CD4-positive, CD25-positive, alpha-beta regulatory T cell (primary cell): Measurements from ENCODE around the gene LIMK2. TPM values are rescaled to one million over a fixed set of nuclear protein-coding genes. Genes with fewer than 3 reads are reported as not detected.

ENCODE experiments used
- ATAC-seq, 2 donors: fragments of 150-1000 bp; cut with Tn5 transposase; one replicate each; pipeline ENCODE4 v1.10.0; 2021; ENCODE audit warnings: low read depth in 2 of 2, moderate number of reproducible peaks in 2 of 2, moderate library complexity in 1 of 2
- DNase-seq, 3 donors: peaks; one replicate each; pipeline versions ENCODE4 v3.0.0 to v3.0.0-alpha.2; 2012 to 2022; ENCODE audit warnings: mixed read lengths in 1 of 3
- H3K27ac ChIP-seq: one replicate; pipeline ENCODE4 v1.7.0; 2013; ENCODE audit warnings: mild to moderate bottlenecking, low read length; ENCODE audit not compliant: insufficient read depth, poor library complexity, severe bottlenecking
- H3K27me3 ChIP-seq: one replicate; pipeline ENCODE4 v1.7.0; 2013; ENCODE audit warnings: low read length; ENCODE audit not compliant: control insufficient read depth, insufficient read depth
- H3K36me3 ChIP-seq: one replicate; pipeline ENCODE4 v1.7.0; 2013; ENCODE audit warnings: mild to moderate bottlenecking, low read length, moderate library complexity; ENCODE audit not compliant: control insufficient read depth, insufficient read depth
- H3K4me1 ChIP-seq: 2 replicates; pipeline ENCODE4 v1.7.0; 2013; ENCODE audit warnings: mild to moderate bottlenecking, low read length; ENCODE audit not compliant: insufficient read depth, control insufficient read depth, poor library complexity, severe bottlenecking
- H3K4me3 ChIP-seq: one replicate; pipeline ENCODE4 v1.7.0; 2013; ENCODE audit warnings: low read depth, mild to moderate bottlenecking, low read length, moderate library complexity
- H3K9me3 ChIP-seq, 2 experiments: 1 replicate in 1 of 2; 2 replicates in 1 of 2; pipeline ENCODE4 v1.7.0; 2013; ENCODE audit warnings: low read length in 2 of 2, mild to moderate bottlenecking in 1 of 2, moderate library complexity in 1 of 2; ENCODE audit not compliant: control insufficient read depth in 2 of 2
- H3K27ac Mint-ChIP-seq, 3 donors: one replicate each; pipeline ENCODE4 v1.8.0; 2020 to 2022; ENCODE audit warnings: mild to moderate bottlenecking in 3 of 3, mixed read lengths in 3 of 3, moderate library complexity in 2 of 3
- H3K27me3 Mint-ChIP-seq: one replicate; pipeline ENCODE4 v1.8.0; 2022; ENCODE audit warnings: mild to moderate bottlenecking, mixed read lengths
- H3K36me3 Mint-ChIP-seq: one replicate; pipeline ENCODE4 v1.8.0; 2020; ENCODE audit warnings: mixed read lengths
- H3K4me1 Mint-ChIP-seq, 4 donors: one replicate each; pipeline ENCODE4 v1.8.0; 2020 to 2022; ENCODE audit warnings: mixed read lengths in 4 of 4, mild to moderate bottlenecking in 1 of 4
- H3K4me3 Mint-ChIP-seq, 4 donors: one replicate each; pipeline ENCODE4 v1.8.0; 2020 to 2022; ENCODE audit warnings: mild to moderate bottlenecking in 4 of 4, mixed read lengths in 4 of 4, moderate library complexity in 3 of 4
- H3K9me3 Mint-ChIP-seq, 7 donors: one replicate each; pipeline ENCODE4 v1.8.0; 2020 to 2022; ENCODE audit warnings: mixed read lengths in 7 of 7, mild to moderate bottlenecking in 3 of 7, moderate library complexity in 2 of 7
- polyA plus RNA-seq, 4 donors: library from polyadenylated mRNA; unstranded; fragments of 300-500 nt; fragmentation: Illumina TruSeq; gene quantifications; one replicate each; pipeline ENCODE4 v1.2.3, GENCODE V29; 2021
- total RNA-seq: library from RNA; stranded (reverse); gene quantifications from one replicate; pipeline ENCODE4 v1.2.3, GENCODE V29; 2022

Gene LIMK2
- total and polyA plus RNA-seq, 5 donors from 2014 or later, result 22.4 to 42.4 (median 26.5) TPM

DNA sequence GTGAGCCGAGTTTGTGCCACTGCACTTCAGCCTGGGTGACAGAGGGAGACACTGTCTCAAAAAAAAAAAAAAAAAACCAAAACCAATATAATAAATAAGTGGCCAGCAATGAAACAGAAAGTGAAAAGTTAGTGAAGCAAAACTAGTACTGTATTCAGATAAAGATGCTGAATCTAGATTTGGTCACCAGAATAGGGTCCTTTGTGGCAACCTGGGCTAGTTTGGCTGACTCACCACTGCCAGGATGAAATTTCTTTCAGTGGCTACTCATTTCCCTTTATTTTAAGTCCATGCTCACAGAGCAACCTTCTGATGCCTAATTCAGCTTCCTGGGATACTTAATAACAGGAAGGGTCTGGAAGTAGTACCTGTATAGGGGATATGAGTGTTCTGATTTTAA lies 26.0 kb downstream of the LIMK2 start:
- peaks cover 9% of the 10 kb centered on the region for H3K36me3 ChIP-seq
- H3K4me3 ChIP-seq, result peak overlapping the region; percentile 4
- H3K27ac ChIP-seq, result no peak overlapping the region
- H3K4me1 Mint-ChIP-seq, result peaks cover 36 to 64% (median 54%) of the 10 kb centered on the region in 4 donors
- H3K9me3 ChIP-seq, result no peaks in the 10 kb centered on the region
- peak overlapping the region in 1 of 4 donors; percentile 32 for H3K4me3 Mint-ChIP-seq
- H3K4me1 ChIP-seq, result peaks cover 32% of the 10 kb centered on the region
- H3K27ac Mint-ChIP-seq, result no peak overlapping the region
- ATAC-seq (no peak), DNase-seq (peak in 1 of 3 donors; percentile 37)
- no peaks in the 10 kb centered on the region for H3K27me3 Mint-ChIP-seq
- no peaks in the 10 kb centered on the region for H3K9me3 Mint-ChIP-seq
- peaks cover 28% of the 10 kb centered on the region for H3K36me3 Mint-ChIP-seq
- no peaks in the 10 kb centered on the region for H3K27me3 ChIP-seq

DNA sequence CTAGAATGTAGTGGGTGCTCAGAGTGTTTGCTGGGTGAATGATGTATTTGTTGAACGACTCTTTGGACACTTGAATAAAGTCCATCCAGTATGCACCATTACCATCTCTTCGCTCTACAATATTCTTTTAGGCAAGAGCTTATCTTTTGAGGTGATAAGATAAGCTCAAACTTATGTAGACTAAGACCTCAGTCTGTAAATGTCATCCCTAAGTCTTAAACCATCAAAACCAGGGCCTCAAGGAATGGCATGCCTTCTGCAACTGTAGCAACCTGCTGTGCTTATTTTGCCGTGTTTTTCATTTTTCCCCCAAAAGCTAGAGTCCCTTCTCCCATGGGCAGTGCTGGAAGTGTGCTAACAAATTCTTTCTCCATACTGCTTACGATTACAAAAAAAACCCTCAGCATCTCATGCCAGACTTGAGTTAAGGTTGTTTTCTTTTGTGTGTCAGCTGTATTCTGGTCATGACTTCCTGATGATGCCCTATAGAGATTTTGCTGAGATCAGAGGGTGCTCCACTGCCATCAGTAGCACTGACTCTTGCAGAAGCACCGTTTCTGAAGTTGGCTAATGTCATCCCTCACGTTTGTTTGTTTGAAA lies 27.8 kb downstream of the LIMK2 start:
- peak overlapping the region in 2 of 4 donors; percentile 45 to 81 for H3K4me3 Mint-ChIP-seq
- H3K4me1 Mint-ChIP-seq, result peaks cover 36 to 74% (median 55%) of the 10 kb centered on the region in 4 donors
- peak in 1 of 3 donors; percentile 20 for DNase-seq
- peak overlapping the region; percentile 39 to 91 (median 50) for H3K27ac Mint-ChIP-seq
- H3K9me3 Mint-ChIP-seq, result no peaks in the 10 kb centered on the region
- Histone ChIP-seq H3K27ac (no peak overlapping the region), H3K4me1 (peaks cover 48% of the 10 kb centered on the region), H3K36me3 (peaks cover 3% of the 10 kb centered on the region), H3K4me3 (no peak overlapping the region), H3K27me3 (no peaks in the 10 kb centered on the region), H3K9me3 (no peaks in the 10 kb centered on the region)
- ATAC-seq, result peak; percentile 27 to 54
- peaks cover 18% of the 10 kb centered on the region for H3K36me3 Mint-ChIP-seq
- no peaks in the 10 kb centered on the region for H3K27me3 Mint-ChIP-seq

DNA sequence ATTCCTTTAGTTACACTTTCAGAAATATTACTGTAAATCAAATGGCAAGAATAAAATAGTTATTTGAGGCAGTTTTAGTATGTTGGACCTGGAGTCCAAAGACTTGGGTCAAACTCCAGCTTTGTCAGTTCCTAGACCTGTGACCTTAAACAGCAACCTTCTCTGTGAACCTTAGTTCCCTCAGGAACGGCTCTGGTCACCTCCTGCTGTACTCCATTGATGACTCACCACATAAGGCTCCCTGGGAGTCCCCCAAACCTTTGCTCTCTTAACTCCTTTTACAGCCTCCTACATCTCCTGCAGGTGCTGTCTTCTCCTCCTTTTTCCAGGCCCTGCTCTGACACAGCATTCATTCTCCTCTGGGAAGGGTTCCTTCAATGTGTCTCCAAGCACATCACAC lies 29.1 kb downstream of the LIMK2 start:
- Histone ChIP-seq H3K4me3 (no peak overlapping the region), H3K27ac (peak overlapping the region; percentile 1), H3K9me3 (no peaks in the 10 kb centered on the region), H3K27me3 (no peaks in the 10 kb centered on the region), H3K36me3 (peaks cover 2% of the 10 kb centered on the region), H3K4me1 (peaks cover 59% of the 10 kb centered on the region)
- peaks cover 12% of the 10 kb centered on the region for H3K36me3 Mint-ChIP-seq
- DNase-seq (no peak), ATAC-seq (no peak)
- peak overlapping the region in 1 of 4 donors; percentile 12 for H3K4me3 Mint-ChIP-seq
- peaks cover 31 to 78% (median 56%) of the 10 kb centered on the region in 4 donors for H3K4me1 Mint-ChIP-seq
- H3K27ac Mint-ChIP-seq, result peak overlapping the region in 2 of 3 donors; percentile 50 to 55
- no peaks in the 10 kb centered on the region for H3K9me3 Mint-ChIP-seq
- H3K27me3 Mint-ChIP-seq, result no peaks in the 10 kb centered on the region

DNA sequence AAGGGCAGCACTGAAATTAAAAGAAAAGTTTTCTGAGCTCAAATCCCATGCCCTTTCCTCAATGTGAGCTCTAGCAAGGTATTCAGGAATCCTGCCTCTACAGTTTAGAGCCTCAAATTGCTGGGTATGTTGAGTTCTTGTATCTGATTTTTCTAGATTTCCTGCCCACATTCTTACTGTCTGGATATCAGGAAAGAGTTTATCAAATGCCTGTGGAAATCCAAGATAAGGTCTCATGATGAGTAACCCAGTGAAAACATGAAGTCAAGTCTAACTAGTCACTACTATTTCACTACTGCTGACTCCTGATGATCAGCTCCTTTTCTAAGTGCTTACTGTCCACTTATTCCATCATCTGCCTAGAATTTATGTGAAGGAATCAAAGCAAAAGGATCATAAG lies 29.8 kb downstream of the LIMK2 start:
- Mint-ChIP-seq H3K36me3 (peaks cover 14% of the 10 kb centered on the region), H3K4me1 (peaks cover 31 to 86% (median 61%) of the 10 kb centered on the region in 4 donors), H3K27ac (peak overlapping the region in 2 of 3 donors; percentile 50 to 60), H3K9me3 (no peaks in the 10 kb centered on the region), H3K27me3 (no peaks in the 10 kb centered on the region), H3K4me3 (peak overlapping the region in 1 of 4 donors; percentile 36)
- H3K4me3 ChIP-seq, result no peak overlapping the region
- DNase-seq (no peak), ATAC-seq (no peak)
- H3K27ac ChIP-seq, result no peak overlapping the region
- peaks cover 2% of the 10 kb centered on the region for H3K36me3 ChIP-seq
- H3K4me1 ChIP-seq, result peaks cover 66% of the 10 kb centered on the region
- no peaks in the 10 kb centered on the region for H3K27me3 ChIP-seq
- no peaks in the 10 kb centered on the region for H3K9me3 ChIP-seq

DNA sequence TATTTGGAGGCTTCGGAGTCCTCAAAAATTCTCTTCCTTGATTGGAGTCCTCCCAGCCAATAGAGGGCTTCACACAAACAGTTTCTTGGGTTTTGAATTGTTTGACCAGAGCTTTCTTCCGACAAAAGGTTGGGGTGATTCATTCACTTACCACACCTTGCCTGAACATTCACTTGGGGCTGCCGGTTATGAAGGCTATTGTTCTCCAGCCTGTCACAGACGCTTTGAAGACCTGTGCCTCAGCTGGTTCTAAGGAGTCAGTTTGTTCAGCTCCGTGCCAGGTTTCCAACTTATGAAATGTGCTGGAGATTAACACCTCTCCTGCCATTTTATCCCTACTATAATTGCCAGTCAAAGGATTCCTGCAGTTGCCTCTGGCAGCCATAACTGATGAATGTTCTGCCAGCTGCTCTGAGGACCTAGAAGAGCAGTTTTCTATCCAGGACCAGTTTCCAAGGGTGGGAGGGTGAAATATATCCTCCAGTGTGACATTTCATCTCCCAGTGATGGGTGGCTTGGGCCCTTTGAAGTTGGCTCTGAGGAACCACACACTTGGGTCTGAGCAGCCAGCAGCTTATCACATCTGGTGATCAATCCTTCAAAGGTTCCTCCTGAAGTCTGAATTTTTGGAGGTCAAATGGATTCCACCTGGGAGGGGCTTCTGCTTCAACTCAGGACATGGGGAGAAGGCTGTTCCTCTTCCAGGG lies 31.4 kb downstream of the LIMK2 start:
- H3K9me3 Mint-ChIP-seq, result no peaks in the 10 kb centered on the region
- no peaks in the 10 kb centered on the region for H3K27me3 Mint-ChIP-seq
- H3K27ac Mint-ChIP-seq, result peak overlapping the region in 2 of 3 donors; percentile 65 to 67

DNA sequence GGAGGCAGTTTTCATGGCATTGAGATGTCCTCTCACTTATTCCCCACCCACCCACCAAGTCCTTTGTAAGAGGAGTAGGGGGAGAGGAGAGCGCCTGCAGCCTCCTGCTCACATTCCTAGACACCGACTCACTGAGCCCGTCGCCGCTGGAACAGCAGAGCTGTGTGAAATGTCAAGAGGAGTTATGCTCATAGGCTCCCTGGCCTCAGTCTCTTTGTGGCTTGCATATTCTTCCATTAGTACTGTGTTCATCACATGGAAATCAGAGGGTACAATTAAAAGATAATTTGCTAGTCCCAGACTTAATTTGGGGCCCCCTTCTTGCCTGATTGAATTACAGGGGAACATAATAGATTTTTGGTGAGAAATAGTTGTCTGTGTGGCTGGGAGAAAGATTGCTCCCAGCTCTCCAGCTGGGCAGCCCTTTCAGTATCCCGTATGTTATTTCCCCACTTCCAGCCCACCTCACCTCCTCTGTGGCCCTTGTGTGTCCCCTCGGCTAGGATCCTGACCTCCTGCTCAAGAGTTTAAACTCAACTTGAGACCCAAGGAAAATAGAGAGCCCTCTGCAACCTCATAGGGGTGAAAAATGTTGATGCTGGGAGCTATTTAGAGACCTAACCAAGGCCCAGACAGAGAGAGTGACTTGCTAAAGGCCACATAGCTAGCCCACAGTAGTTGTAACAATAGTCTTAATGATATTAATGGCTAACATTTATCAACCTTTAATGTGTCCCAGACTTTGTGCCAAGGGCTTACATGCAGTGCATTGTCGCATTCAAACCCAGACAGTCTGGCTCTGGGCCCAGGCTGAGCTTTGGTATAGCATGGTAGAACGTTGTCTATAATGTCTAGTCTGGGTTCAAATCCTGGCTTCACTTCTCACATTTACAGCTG lies 32.2 kb downstream of the LIMK2 start:
- peak overlapping the region; percentile 50 for H3K27ac ChIP-seq
- no peak for ATAC-seq
- no peaks in the 10 kb centered on the region for H3K9me3 ChIP-seq
- peak overlapping the region; percentile 70 to 76 (median 73) for H3K27ac Mint-ChIP-seq
- H3K4me3 ChIP-seq, result peak overlapping the region; percentile 66
- peaks cover 79% of the 10 kb centered on the region for H3K4me1 ChIP-seq
- peak overlapping the region; percentile 24 to 51 (median 38) for H3K4me3 Mint-ChIP-seq
- DNase-seq, result no peak
- H3K4me1 Mint-ChIP-seq, result peaks cover 29 to 92% (median 64%) of the 10 kb centered on the region in 4 donors
- H3K36me3 Mint-ChIP-seq, result peaks cover 15% of the 10 kb centered on the region
- H3K9me3 Mint-ChIP-seq, result no peaks in the 10 kb centered on the region
- H3K27me3 Mint-ChIP-seq, result no peaks in the 10 kb centered on the region
- no peaks in the 10 kb centered on the region for H3K27me3 ChIP-seq
- H3K36me3 ChIP-seq, result peaks cover 4% of the 10 kb centered on the region

More for the DNA sequence above, 31.4 kb downstream of the LIMK2 start:
- no peak overlapping the region for H3K4me3 Mint-ChIP-seq
- peak overlapping the region; percentile 25 for H3K27ac ChIP-seq
- H3K4me1 ChIP-seq, result peaks cover 73% of the 10 kb centered on the region
- no peak overlapping the region for H3K4me3 ChIP-seq
- H3K9me3 ChIP-seq, result no peaks in the 10 kb centered on the region
- no peak for ATAC-seq
- DNase-seq, result no peak
- H3K4me1 Mint-ChIP-seq, result peaks cover 33 to 90% (median 65%) of the 10 kb centered on the region in 4 donors
- H3K27me3 ChIP-seq, result no peaks in the 10 kb centered on the region
- H3K36me3 Mint-ChIP-seq, result peaks cover 15% of the 10 kb centered on the region
- peaks cover 4% of the 10 kb centered on the region for H3K36me3 ChIP-seq

- H3K27me3 Mint-ChIP-seq, result no peaks in the 10 kb centered on the region
- peak overlapping the region; percentile 26 to 74 (median 44) for H3K4me3 Mint-ChIP-seq
- H3K4me1 ChIP-seq, result peaks cover 84% of the 10 kb centered on the region
- H3K27ac Mint-ChIP-seq, result peak overlapping the region; percentile 70 to 76 (median 73)
- peak overlapping the region; percentile 50 for H3K27ac ChIP-seq
- H3K27me3 ChIP-seq, result no peaks in the 10 kb centered on the region
- H3K4me1 Mint-ChIP-seq, result peaks cover 25 to 90% (median 61%) of the 10 kb centered on the region in 4 donors
- H3K9me3 ChIP-seq, result no peaks in the 10 kb centered on the region
- peak; percentile 73 to 75 for ATAC-seq
- peaks cover 11% of the 10 kb centered on the region for H3K36me3 Mint-ChIP-seq
- H3K9me3 Mint-ChIP-seq, result no peaks in the 10 kb centered on the region
- DNase-seq, result peak in 2 of 3 donors; percentile 37 to 45
- peaks cover 4% of the 10 kb centered on the region for H3K36me3 ChIP-seq
- peak overlapping the region; percentile 66 for H3K4me3 ChIP-seq
Measured at GRCh38 chr22:31244943-31245451, 32.9 kb downstream of the LIMK2 start.
